ENCODE data around the gene RBM33.
"Not testable (repeated sequence)": the region's sequence is repeated elsewhere in the genome, so short reads cannot be mapped to it uniquely, and the experiment has no call there.

RBM33 gene

DNA sequence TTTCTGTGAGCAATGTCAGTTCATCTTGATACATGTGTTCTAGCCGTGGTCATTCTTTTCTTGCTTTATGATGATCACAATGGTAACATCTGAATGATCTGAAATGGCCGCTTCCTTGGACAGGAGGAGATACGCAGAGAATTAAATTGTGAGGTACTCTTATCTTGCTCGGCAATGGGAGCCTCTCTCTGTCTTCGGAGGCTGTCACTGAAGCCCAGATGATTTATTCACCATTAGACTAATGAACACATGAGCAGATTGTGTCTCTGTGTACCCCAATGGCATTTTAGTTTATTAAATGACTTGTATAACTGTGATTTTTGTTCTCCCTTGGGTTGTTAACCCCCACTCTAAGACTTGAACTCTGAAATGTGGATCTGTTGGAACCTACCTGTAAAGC lies 38.6 kb downstream of the RBM33 start:
- CTCF ChIA-PET: interaction anchor here (2.5 kb wide), 1 partner anchor 17 kb away, joined by 5 read pairs; no protein-coding TSS in a partner anchor
- TF ChIP-seq, protein P1, sequence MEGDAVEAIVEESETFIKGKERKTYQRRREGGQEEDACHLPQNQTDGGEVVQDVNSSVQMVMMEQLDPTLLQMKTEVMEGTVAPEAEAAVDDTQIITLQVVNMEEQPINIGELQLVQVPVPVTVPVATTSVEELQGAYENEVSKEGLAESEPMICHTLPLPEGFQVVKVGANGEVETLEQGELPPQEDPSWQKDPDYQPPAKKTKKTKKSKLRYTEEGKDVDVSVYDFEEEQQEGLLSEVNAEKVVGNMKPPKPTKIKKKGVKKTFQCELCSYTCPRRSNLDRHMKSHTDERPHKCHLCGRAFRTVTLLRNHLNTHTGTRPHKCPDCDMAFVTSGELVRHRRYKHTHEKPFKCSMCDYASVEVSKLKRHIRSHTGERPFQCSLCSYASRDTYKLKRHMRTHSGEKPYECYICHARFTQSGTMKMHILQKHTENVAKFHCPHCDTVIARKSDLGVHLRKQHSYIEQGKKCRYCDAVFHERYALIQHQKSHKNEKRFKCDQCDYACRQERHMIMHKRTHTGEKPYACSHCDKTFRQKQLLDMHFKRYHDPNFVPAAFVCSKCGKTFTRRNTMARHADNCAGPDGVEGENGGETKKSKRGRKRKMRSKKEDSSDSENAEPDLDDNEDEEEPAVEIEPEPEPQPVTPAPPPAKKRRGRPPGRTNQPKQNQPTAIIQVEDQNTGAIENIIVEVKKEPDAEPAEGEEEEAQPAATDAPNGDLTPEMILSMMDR (IDR thresholded peaks at IDR 0.05; ENCODE audit: control extremely low read depth, extremely low read depth, low read depth, missing control alignments): no peak
- no peak for DNase-seq (ENCODE audit: extremely low spot score)
- POLR2A ChIA-PET: no interaction called here

DNA sequence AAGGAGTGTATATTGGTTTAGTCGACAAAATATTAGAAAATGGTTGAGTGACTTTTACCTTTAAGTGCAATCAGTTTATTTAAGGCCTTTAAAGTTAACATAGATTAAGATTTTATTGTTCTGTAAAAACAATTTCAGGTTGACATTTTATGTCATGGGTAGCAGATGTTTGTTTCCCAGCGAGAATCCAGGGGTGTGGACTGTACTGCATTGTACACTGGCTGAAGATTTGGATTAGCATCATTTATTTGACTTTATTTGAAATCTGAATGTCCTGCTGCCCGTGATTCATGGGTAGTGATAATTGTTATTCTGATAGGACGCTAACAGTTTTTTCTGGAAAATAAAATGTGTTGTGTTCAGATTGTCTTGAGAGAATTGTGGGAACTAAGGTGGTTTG lies 39.3 kb downstream of the RBM33 start:
- DNase-seq (ENCODE audit: extremely low spot score): no peak
- TF ChIP-seq, protein P1 (IDR thresholded peaks at IDR 0.05; ENCODE audit: control extremely low read depth, extremely low read depth, low read depth, missing control alignments): no peak
- CTCF ChIA-PET: interaction anchor here (0.9 to 2.5 kb wide), 4 partner anchors 10 to 85 kb away, joined by 3 to 5 read pairs (median 3); no protein-coding TSS in a partner anchor
- POLR2A ChIA-PET: no interaction called here

DNA sequence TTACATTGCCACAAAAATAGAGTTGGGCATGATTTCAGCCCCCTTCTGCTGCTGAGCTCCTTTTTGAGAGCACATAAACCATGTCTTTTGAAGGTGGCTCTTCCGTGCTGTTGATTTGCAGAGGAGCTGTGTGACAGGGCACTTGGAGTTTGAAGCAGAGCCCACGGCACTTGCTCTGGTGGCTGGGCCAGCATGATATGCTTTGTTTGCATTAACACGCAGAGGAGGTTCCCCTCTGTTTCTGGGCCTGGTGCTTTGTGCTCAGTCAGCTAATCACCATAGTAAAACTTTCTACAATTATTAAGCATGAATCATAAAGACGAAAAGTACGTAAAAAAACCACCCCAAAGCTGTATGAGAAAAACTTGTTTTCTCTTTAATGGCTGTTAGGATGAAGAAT lies 40.1 kb downstream of the RBM33 start:
- TF ChIP-seq, protein P1 (IDR thresholded peaks at IDR 0.05; ENCODE audit: control extremely low read depth, extremely low read depth, low read depth, missing control alignments): no peak
- ChIA-PET POLR2A (no interaction called here), CTCF (interaction anchor here (0.9 to 2.5 kb wide), 5 partner anchors 9 to 86 kb away, joined by 3 to 5 read pairs (median 3); no protein-coding TSS in a partner anchor)
- DNase-seq (ENCODE audit: extremely low spot score): no peak

DNA sequence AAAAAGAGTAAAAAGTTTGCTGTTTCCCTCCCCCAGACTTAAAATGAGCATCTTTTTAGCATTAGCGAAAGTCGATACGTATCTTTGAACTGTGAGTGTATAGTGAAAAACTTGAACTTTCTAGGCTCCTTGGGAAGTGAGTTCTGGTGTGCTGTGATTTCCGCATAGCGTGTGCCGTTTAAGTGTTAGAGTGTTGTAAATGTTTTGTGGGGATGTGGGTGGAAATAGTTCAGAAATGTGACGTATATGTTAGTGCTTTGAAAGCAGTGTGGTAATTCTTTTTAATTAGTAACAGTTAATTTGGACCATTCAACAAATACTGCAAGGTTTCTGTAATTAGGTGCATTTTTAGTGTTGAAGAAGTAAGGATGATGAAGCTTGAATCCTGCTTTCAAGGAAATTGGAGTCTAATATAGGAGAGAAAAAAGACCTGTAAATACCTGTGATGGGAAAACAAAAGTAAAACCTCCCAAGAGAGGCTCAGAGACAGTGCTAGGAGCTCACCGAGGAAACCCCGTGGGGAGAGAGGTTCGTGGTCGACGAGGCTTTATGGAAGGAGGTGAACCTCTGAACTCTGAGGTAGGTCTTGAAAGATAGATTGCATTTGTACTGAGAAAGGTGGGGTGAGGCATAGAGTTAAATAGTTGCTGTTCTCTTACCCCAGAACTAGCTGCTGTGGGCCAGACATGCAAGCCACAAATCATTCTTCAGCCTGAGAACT lies 40.8 kb downstream of the RBM33 start:
- TF ChIP-seq, protein P1 (IDR thresholded peaks at IDR 0.05; ENCODE audit: control extremely low read depth, extremely low read depth, low read depth, missing control alignments): no peak
- DNase-seq (ENCODE audit: extremely low spot score): no peak
- CTCF ChIA-PET: interaction anchor here (0.9 to 2.5 kb wide), 2 partner anchors 12 to 20 kb away, joined by 3 to 5 read pairs; no protein-coding TSS in a partner anchor
- POLR2A ChIA-PET: no interaction called here

DNA sequence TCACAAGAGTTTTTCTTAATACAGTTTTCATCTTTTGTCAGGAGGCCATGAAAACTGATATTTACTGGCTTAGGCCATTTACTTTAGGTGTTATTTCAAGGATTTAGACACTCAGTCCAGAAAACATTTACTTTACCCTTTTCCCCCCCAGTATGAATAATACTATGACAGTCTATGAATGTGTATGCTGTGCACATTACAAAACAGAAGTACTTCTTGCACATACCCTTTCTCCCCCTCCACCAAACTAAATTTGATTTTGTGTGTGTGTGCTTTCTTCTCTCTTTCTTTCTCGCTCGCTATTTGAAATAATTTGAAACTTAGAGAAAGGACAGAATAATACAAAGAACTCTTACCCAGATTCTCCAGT lies 41.3 kb downstream of the RBM33 start:
- CTCF ChIA-PET: interaction anchor here (2.5 kb wide), 1 partner anchor 20 kb away, joined by 5 read pairs; no protein-coding TSS in a partner anchor
- POLR2A ChIA-PET: no interaction called here

DNA sequence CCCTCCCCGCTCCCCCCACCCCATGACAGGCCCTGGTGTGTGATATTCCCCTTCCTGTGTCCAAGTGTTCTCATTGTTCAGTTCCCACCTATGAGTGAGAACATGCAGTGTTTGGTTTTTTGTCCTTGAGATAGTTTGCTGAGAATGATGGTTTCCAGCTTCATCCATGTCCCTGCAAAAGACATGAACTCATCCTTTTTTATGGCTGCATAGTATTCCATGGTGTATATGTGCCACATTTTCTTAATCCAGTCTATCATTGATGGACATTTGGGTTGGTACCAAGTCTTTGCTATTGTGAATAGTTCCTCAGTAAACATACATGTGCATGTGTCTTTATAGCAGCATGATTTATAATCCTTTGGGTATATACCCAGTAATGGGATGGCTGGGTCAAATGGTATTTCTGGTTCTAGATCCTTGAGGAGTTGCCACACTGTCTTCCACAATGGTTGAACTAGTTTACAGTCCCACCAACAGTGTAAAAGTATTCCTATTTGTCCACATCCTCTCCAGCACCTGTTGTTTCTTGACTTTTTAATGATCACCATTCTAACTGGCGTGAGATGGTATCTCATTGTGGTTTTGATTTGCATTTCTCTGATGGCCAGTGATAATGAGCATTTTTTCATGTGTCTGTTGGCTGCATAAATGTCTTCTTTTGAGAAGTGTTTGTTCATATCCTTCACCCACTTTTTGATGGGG lies 42.3 kb downstream of the RBM33 start:
- DNase-seq (ENCODE audit: extremely low spot score); CTCF ChIA-PET; POLR2A ChIA-PET: not testable (repeated sequence)

More for the DNA sequence above, 41.3 kb downstream of the RBM33 start:
- TF ChIP-seq, protein P1 (IDR thresholded peaks at IDR 0.05; ENCODE audit: control extremely low read depth, extremely low read depth, low read depth, missing control alignments): no peak
- DNase-seq (ENCODE audit: extremely low spot score): no peak

DNA sequence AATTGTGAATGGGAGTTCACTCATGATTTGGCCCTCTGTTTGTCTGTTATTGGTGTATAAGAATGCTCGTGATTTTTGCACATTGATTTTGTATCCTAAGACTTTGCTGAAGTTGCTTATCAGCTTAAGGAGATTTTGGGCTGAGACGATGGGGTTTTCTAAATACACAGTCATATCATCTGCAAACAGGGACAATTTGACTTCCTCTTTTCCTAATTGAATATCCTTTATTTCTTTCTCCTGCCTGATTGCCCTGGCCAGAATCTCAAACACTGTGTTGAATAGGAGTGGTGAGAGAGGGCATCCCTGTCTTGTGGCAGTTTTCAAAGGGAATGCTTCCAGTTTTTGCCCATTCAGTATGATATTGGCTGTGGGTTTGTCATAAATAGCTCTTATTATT lies 43.8 kb downstream of the RBM33 start:
- DNase-seq (ENCODE audit: extremely low spot score); POLR2A ChIA-PET; CTCF ChIA-PET: not testable (repeated sequence)

DNA sequence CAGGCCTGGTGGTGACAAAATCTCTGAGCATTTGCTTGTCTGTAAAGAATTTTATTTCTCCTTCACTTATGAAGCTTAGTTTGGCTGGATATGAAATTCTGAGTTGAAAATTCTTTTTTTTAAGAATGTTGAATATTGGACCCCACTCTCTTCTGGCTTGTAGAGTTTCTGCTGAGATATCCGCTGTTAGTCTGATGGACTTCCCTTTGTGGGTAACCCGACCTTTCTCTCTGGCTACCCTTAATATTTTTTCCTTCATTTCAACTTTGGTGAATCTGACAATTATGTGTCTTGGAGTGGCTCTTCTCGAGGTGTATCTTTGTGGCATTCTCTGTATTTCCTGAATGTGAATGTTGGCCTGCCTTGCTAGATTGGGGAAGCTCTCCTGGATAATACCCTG lies 46.2 kb downstream of the RBM33 start:
- POLR2A ChIA-PET; DNase-seq (ENCODE audit: extremely low spot score): not testable (repeated sequence)
- CTCF ChIA-PET: interaction anchor here (1.2 to 2.2 kb wide), 2 partner anchors 10 to 11 kb away, joined by 3 to 10 read pairs; no protein-coding TSS in a partner anchor

All from GM10248 (cell line).